HG03460 (cell line): ENCODE measurements around the gene PFKFB2.

Experiments used
- ATAC-seq: cut with Tn5 transposase; IDR thresholded peaks from one replicate; pipeline ENCODE4 v1.9.1; 2021; ENCODE audit not compliant: unreplicated experiment

Gene PFKFB2

DNA sequence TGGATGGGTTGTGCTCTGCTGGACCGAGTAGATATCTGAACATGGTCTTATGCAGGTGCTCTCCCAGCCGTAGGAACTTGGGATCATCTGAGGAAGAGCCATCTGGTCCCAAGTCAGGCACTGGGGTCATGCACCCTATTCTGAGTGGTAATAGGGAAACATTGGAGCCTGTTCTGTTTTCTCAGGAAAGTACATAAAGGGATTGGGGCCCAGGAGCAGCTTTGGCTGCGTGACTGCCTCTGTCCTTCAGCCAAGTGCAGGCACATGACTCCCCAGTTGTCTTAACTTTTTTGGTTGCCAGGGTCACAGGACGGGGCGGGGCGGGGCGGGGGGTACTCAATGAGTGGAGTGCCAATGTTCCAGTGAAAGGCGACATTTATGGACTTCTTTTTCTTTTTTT lies 11.5 kb downstream of the PFKFB2 start:
- ATAC-seq: no peak

DNA sequence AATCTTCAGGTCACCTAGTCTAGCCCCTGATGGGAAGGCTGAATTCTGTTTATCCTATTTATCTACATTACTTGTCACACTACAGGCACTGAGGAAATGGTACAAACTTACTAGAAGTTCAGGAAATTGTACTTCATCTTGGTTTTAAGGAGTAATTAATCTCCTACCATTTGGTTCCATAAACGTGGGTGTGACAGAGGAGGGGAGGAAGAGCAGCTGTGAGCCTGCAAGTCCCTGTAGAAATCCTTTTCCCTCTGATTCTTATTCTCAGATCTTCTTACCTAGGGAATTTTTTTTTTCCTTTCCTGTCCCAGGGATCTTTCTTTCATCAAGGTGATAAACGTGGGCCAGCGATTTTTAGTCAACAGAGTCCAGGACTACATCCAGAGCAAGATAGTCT lies 14.1 kb downstream of the PFKFB2 start:
- no peak for ATAC-seq

DNA sequence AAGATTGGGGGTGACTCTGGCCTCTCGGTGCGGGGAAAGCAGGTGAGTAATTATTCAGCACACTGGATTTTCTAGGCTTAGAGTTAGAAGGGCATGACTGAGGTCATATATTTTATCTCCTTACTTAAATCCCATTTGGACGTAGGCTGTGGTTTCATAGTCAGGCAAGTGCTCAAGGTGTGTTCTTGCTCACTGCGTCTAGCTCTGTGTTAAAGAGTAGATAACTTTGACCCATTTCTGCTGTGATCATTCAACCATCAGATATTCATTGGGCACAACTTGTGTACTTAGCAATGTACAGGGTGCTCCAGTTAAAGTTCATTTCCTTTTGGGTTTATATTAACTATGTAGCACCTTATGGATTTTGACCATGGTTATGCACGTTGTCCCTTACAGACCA lies 14.6 kb downstream of the PFKFB2 start:
- no peak for ATAC-seq

DNA sequence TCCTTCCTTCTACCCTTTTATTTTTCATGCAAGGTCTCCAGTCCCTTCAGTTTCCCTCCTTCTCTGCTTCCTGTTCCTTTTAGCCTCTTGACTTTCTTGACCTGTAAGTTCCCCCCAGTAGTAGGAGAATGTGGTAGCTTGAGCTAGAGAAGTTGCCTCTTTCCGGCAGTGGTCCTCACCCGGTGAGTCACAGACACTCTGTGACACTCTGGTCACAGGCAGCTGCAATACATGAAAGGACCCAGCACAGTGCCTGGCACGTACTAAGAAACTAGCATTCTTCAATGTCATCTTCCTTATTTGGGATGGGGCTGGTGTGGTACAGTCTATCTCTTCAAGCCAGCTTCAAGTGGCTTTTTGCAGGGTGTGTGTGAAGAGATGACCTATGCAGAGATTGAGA lies 16.0 kb downstream of the PFKFB2 start:
- no peak for ATAC-seq

DNA sequence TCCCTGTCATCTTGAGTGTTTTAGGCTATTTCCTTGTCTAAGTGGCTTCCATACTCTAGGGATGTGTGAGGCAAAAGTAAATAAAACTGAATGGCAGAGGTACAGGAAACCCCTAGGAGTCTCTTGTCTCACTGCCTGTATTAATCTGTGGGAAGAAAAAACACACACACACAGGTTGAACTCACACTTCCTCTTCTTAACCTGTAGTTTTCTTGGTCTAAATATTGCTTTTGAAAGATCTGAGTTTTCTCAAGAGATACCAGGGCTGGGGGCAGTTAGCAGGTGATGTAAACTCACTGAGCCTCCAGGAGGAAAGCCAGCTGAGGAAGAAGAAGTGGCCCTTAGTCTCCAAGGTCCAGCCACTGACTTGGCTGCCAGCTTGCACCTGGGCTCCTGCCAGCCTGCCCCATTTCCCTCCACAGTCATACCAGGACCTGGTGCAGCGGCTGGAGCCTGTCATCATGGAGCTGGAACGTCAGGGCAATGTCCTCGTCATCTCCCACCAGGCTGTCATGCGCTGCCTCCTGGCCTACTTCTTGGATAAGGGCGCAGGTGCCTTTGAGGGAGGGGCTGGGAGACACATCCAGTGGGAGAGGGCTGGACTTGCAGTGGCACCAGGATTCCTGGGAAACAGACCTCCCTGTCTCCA lies 16.9 kb downstream of the PFKFB2 start:
- ATAC-seq: no peak

DNA sequence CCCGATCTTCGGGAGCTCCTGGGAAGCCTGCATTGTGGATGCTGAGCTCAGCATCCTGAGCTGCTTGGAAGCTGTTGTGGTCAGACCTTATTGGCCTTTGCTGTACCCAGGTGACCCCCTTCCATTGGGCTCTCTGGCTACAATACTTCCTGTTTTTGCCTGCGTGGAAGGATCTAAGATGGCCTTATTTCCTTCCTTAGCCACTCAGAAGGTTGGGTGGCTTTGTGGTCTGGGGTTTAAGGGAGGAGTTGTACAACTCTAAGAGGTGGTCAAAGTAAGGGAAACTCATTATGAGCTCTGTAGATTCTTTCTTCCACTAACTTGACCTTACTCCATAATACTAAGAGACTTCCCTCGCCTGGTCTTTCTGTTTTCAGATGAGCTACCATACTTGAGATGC lies 17.7 kb downstream of the PFKFB2 start:
- ATAC-seq: no peak

DNA sequence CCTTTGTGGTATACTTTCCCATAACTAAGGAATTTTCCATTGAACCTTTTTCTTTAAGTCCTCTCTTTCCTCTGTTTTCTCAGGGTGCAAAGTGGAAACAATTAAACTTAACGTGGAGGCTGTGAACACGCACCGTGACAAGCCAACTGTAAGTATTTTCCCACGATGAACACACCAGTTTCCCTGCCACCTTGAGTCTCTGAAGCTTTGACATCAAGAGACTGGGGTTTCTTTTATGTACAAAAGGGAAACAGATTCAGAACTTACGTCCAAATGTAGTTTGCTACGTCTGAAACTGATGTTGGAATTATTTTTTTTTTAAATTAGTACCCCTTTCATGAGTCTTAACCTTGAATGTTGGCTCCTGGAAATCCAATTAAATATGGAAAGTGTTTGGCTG lies 18.4 kb downstream of the PFKFB2 start:
- no peak for ATAC-seq

DNA sequence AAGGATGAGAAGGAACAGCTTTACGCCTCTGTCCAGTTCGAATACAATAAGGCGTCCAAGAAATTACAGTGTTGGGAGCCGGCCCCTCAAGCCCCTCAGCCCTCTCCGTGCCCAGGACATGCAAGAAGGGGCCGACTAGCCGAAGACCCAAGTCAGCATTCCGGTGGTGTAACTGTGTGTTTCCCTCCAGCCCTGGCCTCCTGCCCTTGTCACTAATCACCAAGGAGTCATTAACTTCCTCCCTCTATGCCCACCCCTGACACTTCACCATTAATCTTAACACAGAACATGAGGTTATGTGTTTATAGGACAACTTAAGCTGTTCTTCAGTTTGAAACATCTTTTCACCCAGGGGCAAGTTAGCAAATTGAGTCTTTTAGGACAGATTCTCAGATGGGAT lies 19.2 kb downstream of the PFKFB2 start:
- no peak for ATAC-seq

DNA sequence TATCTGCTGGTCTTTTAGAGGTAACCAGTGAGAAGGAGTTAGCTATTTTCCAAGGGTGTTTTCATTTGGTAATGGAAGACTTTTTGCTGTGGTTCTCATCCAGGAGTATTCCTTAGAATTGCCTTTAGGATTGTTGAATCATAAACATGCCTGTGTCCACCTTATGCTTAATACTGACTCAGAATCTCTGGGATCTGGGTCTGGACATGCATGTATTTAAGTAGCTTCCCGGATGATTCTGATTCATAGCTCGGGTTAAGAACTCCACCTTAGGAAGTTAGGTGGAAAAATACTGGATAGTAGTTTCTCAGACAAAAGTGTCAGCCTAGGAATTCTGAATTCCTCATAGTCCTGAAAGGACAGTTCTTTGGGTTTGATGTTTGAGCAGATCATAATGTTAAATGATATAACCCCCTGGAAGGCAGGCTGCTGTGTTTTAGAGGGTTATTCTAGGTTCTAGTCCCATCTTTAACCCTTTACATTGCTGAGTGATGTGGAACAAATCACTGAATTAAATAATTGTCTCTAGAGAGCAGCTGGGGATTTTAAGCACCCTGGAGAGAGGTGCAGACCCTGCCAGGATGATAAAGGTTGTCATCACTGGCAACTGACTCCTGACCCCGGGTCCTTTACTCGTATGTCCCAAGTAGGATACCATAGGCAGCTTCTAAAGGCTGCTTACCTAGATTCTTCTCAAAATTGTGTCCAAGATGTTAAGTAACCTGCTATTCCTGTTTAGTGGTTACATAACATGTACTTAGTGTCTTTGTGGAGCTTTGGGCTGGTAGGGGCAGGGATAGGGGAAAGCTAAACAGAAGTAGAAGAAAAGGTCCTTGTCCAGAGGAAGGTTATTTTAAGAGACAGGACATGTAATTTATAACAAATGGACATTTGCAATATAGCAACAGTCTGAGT lies 21.1 kb downstream of the PFKFB2 start:
- ATAC-seq: no peak

DNA sequence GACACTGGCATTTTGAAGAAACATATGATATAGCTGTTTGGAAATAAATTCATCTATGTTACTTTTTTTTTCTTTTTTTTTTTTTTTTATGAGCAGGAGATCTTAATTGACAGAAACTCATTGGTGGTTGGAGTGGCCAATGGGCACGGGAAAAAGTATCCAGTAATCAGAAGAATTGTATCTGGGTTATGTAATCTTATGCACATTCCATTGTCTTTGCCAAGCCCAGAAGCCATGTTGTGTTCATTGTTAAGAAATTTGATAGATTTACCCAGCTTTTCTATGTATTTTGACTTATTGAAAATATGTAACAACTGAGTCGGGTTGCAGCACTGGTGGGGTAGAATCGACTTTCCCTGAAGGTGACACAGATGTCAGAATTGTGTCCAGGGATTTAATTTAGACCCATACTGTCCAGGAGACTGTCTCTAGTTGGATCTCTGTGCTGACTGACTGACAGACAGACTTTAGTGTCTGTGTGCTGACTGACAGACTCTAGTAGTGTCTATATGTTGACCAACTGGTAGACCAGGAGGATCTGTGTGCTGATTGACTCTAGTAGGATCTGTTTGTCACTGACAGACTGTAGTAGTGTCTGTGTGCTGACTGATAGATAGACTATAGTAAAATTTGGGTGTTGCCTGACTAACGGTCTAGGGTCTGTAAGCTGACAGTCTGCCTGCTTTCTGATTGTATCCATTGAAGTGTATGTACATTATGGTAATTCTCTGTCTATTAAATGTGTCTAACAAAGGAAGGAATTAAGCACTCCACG lies 23.3 kb downstream of the PFKFB2 start:
- no peak for ATAC-seq

DNA sequence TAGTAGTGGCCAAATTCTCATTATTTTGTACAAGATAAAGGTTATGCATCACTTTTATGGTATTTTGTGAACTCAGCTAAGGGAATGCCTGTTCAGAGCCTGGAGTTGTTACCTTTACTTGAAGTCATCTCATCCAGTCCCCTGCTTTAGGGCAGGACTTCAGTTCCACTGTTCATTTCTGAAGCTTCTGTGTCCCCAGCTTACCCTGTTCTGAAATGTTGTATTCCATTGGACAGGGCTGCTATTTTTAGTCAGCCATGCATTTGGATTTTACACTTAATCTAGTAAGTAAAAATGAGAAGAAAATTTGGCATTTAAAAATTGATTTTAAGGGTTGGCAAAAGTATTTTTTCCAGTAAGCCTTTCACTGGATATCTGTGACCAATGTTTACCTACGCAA lies 23.9 kb downstream of the PFKFB2 start:
- ATAC-seq: no peak

DNA sequence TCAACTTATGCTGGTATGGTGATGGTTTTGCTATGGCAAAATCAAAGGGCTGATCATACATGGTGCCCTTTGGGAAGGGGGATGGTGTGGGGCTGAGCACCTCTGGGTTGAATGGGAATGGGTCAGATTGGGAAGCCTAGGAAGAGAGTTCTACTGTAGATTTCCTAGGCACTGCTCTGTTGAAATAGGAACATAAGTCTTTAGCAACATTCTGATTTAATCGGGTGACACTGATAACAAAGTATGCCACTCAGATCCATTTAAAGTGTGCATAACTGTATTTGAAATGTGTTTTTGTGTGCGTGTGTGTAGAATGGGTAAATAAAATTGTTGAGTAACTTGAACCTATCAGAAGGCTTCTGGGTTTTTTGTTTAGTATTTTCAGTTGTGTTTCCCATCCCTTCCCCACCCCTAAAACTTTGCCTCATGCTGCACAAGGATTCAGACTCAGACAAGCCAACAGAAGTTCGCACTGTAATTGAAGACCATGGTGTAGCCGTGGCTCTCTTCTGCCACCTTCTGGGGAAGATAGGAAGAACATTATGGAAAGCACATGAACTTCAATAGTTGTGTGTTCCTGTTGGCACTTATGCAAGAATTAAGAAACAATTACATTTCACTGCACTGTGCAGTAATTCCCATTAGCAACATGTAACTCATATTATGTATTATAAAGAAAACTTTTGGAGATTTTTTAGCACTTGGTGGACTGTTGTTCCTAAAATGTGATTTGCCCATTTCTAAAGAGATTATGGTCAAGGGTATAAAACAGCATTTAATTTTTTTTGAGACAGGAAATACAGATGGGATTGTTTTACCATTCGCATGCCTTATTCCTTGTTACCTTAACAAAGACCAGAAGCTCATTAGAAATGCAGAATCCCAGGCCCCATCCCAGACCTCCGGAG lies 24.6 kb downstream of the PFKFB2 start:
- no peak for ATAC-seq

DNA sequence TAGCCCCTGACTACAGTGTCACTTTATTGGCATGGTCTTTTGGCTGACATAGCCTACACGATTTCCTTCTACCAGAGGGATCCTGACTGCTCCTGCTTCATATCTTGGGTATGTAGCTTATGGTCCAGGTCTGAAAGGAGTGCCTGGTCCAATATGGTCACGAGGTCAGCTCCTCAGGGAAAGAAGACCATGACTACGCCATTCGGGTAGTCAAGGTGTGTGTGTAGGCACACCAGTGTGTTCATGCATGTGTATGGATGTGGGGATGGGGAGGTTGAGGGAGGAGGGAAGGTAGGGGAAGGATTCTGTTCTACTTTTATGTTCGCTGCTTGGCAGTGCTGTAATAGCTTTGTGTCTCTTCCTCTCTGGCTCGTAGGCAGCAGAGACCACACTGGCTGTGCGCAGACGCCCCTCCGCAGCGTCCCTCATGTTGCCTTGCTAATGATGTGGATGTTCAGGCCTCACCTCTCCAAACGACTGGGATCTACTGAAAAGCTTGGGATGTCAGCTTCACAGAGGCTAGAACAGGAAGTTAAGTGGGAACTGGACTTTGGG lies 25.6 kb downstream of the PFKFB2 start:
- no peak for ATAC-seq

DNA sequence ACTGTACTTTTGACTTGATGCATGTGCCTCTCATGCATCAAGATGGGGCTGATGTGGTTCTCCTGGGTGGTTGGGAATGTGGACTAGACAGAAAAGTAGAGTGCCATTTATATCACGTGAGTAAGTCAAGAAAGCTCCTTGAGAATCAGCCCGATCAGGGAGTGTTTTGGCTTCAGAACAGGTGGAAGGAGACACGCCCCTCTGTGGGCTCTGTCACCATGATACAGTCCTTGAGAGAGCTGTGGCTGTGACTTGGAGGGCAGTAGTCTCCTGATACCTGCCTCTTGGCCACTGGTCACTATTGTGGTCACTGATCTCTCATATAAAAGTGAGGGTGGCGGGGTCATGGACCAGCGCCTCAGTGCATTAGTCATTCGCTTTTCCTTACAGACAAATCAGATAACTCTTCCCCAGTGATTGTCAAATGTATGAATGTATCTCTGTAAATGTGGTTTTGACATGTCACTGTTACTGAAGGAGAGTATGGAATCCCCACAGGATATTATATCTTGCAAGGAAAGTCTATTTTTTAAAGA lies 26.7 kb downstream of the PFKFB2 start:
- ATAC-seq: no peak

DNA sequence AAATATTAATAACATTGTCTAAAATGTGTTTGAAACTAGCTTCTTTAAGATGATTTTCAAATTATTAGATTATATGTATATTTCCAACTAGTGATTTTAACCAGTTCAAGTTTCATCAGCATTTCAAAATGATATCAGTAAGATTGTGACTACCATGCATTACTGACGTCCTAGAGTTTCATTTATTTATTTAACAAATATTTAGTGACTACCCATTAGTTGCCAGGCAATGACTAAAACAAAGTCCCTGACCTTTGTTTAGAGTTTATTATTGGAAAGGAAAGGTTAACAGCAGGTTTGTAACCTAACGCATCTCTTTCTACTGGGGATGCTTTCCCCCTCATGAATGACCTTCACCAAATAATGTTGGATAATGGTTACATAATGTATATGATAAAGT lies 28.0 kb downstream of the PFKFB2 start:
- ATAC-seq: no peak

DNA sequence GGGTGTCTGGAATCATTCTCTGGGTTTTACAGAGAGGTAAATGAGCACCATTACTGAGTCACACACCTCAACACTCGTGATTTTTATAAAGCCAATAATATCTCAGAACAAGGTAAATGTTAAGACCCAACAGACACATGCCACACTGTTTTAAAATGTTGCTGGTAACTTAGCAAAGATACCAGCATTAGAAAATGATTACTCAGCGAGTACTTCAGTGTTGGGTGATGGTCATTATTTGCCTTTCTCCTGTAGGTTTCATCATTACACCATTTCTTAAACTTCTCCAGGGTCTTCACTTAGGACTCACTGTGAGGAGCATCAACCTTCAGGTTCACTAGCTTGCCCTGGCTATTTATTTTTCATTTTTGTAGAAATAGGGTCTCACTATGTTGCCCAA lies 28.7 kb downstream of the PFKFB2 start:
- ATAC-seq: no peak

DNA sequence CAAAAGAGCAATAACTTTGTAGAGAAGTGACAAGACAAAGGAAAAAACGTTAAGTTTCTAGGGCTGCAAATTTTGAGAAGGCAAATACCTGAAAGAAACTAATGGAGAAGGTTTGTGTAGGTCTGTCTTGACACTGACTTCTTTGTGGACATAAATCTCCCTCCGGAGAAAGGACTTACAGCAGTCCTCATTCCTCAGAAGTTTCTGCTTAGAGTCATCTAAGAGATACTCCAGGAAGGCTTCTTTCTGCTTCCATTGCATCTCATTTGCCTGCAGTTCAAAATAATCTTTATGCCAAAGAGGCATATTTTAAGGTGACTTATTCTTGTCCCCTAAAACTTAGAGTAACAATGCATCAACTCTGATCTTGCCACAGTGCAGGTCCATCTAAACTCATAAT lies 31.2 kb downstream of the PFKFB2 start:
- ATAC-seq: no peak

DNA sequence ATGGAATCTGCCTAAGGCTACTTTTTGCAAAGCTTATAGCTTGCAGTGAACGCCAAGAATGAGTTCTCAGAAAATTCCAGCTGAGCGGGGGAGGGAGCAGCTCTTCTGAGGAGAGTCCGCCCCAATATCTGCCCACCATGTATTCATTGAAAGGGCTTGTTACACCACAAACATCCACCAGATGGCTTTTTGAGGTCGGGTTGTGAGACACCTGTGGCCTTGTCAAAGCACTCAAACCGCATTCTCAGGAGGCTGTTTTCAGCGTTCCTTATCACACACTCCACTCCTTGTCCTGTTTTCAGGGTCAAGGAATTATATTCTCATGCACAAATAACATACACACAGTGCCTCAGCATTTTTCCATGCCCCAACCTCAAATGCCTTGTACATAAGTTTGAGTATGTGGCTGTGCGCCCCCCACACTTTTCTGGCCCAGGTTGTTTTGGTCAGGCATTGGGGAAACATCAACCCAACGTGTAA lies 31.7 kb downstream of the PFKFB2 start:
- no peak for ATAC-seq

DNA sequence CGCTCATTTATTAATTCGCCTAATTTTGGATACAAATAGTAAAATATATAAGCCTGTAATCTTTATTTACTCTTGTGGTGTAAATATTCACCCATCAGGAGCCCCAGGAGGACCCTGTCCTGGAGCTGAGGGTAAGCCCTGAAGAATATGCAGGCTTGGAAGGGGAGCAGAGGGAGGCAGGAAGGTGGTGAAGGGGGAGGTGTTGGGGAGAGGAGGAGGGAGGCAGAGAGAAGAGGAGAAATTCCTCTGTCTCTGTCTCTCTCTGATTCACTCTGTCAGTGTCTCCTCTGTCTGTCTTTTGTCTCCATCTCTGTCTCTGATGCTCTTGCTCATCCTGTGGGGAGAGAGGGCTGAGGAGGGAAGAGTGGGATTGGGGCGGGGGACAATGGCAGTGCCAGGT lies 32.8 kb downstream of the PFKFB2 start:
- ATAC-seq: no peak

DNA sequence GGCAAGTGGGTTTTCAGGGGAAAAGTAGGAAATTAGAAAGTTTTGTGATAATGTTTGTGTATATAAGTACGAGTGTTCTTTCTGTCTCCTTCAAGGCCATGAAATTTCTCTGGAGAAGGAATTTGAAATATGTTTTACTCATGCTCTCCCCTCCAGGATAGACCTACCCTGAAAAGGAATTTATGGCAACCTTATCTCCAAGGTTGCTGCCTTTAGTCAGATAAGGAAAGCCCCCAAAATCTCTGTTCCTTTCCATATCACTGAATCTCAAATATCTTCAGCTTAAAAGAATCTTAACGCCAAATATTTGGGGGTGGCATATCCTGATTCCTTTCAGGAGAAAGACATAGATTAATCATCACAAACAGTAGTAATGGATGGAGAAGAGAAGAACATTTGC lies 35.1 kb downstream of the PFKFB2 start:
- ATAC-seq: no peak
